ENCODE results near the gene NIPSNAP2.
"Not testable (repeated sequence)": the region's sequence is repeated elsewhere in the genome, so short reads cannot be mapped to it uniquely, and the experiment has no call there.

The NIPSNAP2 gene

DNA sequence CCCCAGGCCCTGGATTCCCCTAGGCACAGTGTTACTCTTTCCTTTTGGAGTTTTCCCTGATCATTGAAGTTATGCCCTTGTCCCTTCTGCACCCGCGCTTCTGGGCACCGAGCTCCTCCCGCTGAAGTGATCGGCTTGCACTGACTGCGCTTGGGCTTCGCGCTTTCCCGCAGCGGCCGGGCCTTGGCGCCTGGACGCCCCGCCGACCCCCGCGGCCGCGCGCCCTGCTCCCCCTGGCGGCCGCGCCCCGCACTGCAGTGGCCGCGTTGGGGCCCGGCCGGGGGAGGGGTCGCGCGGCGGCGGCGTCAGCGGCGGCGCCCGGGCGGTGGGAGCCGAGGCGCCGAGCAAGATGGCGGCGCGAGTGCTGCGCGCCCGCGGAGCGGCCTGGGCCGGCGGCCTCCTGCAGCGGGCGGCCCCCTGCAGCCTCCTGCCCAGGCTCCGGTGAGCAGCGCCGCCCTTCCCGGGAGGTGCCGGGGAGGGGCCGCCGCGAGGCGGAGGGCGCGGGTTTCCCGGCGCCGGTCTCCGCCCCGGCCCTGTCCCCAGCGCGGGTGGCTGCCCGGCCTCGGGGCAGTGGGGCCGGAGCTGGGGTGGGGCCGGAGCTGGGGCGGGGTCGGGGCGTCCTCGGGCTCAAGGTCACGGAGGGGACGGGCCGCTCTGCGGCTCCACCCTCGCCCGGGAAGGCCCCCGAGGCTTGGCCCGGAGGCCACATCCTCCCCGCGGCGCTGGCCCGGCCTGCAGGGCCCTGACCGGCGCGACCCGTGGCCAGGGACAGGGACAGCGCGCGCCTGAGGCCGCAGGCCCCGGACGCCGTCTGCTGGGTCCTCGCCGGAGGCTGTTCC is at the start of gene NIPSNAP2:
Gene NIPSNAP2 (plus strand): TSS at position 325 of the 839 bp plus-strand sequence. CDS start 25 bp downstream, at position 350.
- DNase-seq (ENCODE audit: low read depth in 2 of 2) = no peak

DNA sequence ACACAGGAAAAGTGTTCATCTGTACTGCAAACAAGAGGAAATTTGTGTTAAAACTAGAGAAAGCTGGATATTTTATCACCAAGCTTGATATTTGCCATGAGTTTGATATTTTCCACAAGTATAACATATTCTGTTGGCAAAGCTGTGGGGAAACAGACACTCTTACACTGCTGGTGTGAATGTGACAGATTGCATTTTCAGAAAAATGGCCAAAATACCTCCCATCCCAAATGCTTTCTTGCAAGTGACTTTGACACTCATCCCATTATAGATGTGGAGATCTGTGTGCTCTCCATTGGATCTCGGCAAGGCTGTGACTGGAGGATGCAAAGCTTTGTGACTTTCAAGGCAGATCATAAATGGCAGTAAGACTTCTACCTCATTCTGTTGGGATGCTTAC is 46.6 kb upstream of the NIPSNAP2 start:
- no peak for DNase-seq (ENCODE audit: low read depth in 2 of 2)

GRCh38 chr7:55928006-55928767 is 36.2 kb upstream of the NIPSNAP2 start:
- DNase-seq (ENCODE audit: low read depth in 2 of 2) = no peak

GRCh38 chr7:55931421-55932151 is 32.8 kb upstream of the NIPSNAP2 start:
- DNase-seq (ENCODE audit: low read depth in 2 of 2) = no peak

DNA sequence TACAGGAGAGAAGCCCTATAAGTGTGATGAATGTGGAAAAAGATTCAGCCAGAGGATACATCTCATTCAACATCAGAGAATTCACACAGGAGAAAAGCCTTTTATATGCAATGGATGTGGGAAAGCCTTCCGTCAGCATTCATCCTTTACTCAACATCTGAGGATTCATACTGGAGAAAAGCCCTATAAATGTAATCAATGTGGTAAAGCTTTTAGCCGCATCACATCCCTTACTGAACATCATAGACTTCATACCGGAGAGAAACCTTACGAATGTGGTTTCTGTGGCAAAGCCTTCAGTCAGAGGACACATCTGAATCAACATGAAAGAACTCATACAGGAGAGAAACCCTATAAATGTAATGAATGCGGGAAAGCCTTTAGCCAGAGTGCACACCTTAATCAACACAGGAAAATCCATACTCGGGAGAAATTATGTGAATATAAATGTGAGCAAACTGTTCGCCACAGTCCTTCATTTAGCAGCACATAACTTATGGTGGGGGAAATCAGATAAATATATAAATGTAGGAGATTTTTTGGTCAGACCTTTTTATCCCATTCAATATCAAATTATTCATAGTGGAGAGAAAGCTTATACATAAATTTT is 24.8 kb upstream of the NIPSNAP2 start:
- no peak for DNase-seq (ENCODE audit: low read depth in 2 of 2)

GRCh38 chr7:55946545-55946944 is 17.8 kb upstream of the NIPSNAP2 start:
- no peak for DNase-seq (ENCODE audit: low read depth in 2 of 2)

GRCh38 chr7:55951637-55952351 is 12.6 kb upstream of the NIPSNAP2 start, which contains the start of gene MRPS17:
Gene MRPS17 (plus strand): TSS chr7:55951877. CDS start chr7:55953196, 1,319 bp downstream.
- DNase-seq (ENCODE audit: low read depth in 2 of 2) = peak; percentile 36 to 52

- DNase-seq (ENCODE audit: low read depth in 2 of 2) = not testable (repeated sequence)
These were observed 12.1 kb upstream of the NIPSNAP2 start for GRCh38 chr7:55952352-55952671.

DNA sequence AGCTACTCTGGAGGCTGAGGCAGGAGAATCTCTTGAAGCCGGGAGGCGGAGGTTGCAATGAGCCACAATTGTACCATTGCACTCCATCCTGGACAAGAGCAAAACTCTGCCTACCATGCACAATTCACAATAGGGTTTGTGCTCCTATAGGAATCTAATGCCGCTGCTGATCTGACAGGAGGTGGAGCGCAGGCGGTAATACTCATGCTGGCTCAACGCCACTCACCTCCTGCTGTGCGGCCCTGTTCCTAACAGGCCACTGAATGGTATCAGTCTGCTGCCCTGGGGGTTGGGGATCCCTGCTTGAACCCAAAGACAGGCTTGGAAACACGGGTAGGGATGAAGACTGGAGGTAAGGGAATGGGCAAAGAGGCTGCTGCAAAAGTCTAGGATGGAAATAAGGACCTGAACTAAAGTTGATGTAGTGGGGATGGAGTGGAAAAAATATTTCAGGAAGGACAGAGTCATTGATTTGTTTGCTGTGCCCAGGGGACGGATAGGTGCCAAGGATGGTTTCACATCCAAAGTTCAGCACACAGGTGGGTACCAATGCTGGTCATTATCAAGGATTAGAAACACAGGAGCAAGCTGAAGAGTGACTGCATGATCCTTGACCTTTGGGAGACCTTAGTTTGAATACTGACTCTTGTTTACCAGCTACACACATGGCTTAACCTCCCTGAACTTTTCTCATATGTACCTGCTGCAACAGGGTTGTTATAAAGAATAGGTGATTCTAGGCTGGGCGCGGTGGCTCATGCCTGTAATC is 10.5 kb upstream of the NIPSNAP2 start:
- DNase-seq (ENCODE audit: low read depth in 2 of 2) = no peak

DNA sequence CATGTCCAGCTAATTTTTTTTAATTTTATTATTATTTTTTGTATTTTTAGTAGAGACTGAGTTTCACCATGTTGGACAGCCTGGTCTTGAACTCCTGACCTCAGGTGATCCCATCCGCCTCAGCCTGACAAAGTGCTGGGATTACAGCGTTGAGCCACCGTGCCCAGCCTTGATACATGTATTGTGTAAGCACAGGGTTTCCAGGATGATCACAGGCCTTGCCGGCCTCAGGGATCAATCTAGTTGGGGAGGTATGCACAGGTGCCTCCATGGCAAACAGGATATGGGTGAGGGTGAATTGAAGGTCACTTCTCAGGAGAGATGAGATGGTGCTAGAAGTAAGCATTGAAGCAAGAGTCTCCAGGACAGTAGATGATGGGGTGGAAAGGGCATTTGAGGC is 7.2 kb upstream of the NIPSNAP2 start:
- no peak for DNase-seq (ENCODE audit: low read depth in 2 of 2)

GRCh38 chr7:55962014-55962413 is 2.4 kb upstream of the NIPSNAP2 start:
- DNase-seq (ENCODE audit: low read depth in 2 of 2) = no peak

DNA sequence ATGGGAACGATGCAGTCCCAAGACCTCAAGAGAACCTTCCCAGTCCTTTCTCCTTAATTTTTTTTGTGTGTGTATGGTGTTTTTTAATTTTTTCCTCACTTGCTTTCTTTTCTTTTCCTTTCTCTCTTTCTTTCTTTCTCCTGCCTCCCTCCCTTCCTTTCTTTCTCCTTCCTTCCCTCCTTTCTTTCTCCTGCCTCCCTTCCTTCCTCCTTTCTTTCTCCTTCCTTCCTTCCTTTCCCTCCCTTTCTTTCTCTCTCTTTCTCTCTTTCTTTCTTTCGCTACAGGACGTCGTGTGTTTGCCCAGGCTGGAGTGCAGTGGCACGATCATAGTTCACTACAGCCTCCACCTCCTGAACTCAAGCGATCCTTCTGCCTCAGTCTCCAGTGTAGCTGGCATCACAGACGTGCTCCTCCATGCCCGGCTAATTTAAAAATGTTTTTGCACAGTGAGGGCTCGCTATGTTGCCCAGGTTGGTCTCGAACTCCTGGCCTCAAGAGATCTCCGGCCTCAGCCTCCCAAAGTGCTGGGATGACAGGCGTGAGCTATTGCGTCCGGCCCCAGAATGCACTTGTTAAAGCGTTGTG is 709 bp upstream of the NIPSNAP2 start:
- DNase-seq (ENCODE audit: low read depth in 2 of 2) = no peak

- no peak for DNase-seq (ENCODE audit: low read depth in 2 of 2)
These were observed 700 bp downstream of the NIPSNAP2 start for GRCh38 chr7:55965100-55965470.

GRCh38 chr7:55965805-55966421 is 1.5 kb downstream of the NIPSNAP2 start:
- DNase-seq (ENCODE audit: low read depth in 2 of 2) = peak in 1 of 2 experiments; percentile 52

DNA sequence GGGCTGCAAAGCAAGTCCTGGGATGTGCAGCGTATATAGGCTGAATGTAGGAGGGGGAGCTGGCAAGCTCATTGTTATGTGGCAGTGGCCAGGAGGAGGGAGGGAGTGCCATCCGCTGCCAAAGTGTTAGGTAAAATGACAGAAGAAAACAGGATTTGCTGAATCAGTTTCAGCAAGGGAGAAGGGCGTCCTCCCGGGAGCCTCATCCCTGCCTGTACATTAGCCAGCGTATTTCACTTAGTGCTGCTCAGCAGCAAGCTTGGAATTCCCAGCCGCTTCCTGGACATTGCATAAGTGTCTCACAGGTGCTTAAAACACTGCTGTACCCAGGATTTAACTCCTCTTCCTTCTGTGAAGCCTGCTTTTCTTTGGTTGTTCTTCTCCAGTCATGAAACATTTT is 2.5 kb downstream of the NIPSNAP2 start:
- DNase-seq (ENCODE audit: low read depth in 2 of 2) = no peak

DNA sequence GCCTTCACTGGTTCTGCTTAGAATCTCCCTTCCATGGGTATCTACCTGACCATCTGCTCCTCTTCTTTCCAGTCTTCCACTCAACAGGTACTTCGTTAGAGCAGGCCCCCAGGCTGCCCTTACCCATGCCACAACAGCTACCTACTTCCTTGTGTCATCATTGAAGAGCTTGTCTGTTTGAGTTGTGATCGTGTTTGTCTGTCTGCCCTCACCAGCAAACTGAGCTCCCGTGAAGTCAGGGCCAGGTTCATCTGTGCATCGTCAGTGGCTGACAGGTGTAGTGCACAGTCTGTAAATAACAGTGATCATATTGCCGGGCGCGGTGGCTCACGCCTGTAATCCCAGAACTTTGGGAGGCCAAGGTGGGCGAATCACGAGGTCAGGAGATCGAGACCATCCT is 5.0 kb downstream of the NIPSNAP2 start:
- DNase-seq (ENCODE audit: low read depth in 2 of 2) = no peak

DNA sequence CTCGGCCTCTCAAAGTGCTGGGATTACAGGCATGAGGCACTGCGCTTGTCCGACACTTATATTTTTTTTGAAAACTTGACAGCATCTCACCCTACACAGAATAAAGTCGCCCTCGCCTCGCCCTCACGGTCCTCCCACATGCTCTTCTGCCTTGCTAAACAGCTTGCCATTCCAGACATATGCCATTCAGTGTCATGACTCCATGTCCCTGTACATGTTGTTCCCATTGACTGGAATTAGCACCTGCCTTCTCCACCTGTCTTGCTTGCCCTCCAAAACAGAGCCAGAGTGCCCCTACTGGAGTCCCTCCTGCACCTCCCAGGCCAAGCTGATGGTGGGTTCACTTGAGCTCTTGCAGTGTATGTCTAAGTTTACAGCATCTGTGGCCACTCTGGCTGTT is 6.2 kb downstream of the NIPSNAP2 start:
- no peak for DNase-seq (ENCODE audit: low read depth in 2 of 2)

DNA sequence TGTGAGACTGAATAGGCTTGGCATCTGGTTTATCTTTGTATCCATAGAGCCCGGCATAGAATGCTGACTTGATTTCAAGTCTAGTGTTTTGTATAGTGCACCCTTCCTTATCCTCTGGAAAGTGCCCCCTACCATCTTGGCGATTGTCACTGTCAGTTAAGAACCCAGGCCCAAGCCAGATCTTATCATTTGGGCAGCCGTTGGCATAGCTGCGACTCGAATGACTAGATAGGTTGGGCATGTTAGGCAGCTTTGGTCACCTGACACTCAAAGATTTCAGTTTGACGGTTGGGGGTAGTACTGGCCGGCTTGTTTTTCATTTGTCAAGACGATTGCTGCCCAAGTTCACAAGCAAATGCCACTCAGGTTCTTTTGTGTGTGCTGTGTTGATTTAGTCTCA is 6.6 kb downstream of the NIPSNAP2 start:
- no peak for DNase-seq (ENCODE audit: low read depth in 2 of 2)

GRCh38 chr7:55973747-55974250 is 9.4 kb downstream of the NIPSNAP2 start:
- DNase-seq (ENCODE audit: low read depth in 2 of 2) = no peak
